Spleen (tissue), 11 donors: ENCODE data around the gene RNASE1. TPM values are rescaled to one million over a fixed set of nuclear protein-coding genes. Genes with fewer than 3 reads are reported as not detected.

ENCODE experiments used
- DNase-seq: peaks from one replicate; pipeline ENCODE4 v3.0.0-alpha.2; 2020
- H3K27ac ChIP-seq, 8 donors: fragments of 200-600 bp; sonication (generic) in 7 of 8; 1 replicate in 4 of 8; 2 replicates in 4 of 8; pipeline versions ENCODE4 v1.5.0 to v1.8.0; 2016 to 2021; ENCODE audit warnings: inconsistent platforms in 4 of 8, mild to moderate bottlenecking in 4 of 8, moderate library complexity in 1 of 8
- H3K27me3 ChIP-seq, 7 donors: fragments of 200-600 bp; sonication (generic) in 6 of 7; replicated peaks in 1 of 7; 1 replicate in 4 of 7; 2 replicates in 3 of 7; pipeline versions ENCODE4 v1.5.0 to v1.8.0; 2016 to 2021; ENCODE audit warnings: inconsistent platforms in 3 of 7, mild to moderate bottlenecking in 1 of 7
- H3K36me3 ChIP-seq, 6 donors: fragments of 200-600 bp; sonication (generic) in 5 of 6; 1 replicate in 4 of 6; 2 replicates in 2 of 6; pipeline versions ENCODE4 v1.5.0 to v1.8.0; 2016 to 2021; ENCODE audit warnings: inconsistent platforms in 2 of 6
- H3K4me1 ChIP-seq, 6 donors: fragments of 200-600 bp; sonication (generic) in 5 of 6; 1 replicate in 3 of 6; 2 replicates in 3 of 6; pipeline versions ENCODE4 v1.5.0 to v1.8.0; 2016 to 2021; ENCODE audit warnings: inconsistent platforms in 3 of 6
- H3K4me3 ChIP-seq, 8 donors: fragments of 200-600 bp; sonication (generic) in 7 of 8; 1 replicate in 4 of 8; 2 replicates in 4 of 8; pipeline versions ENCODE4 v1.5.0 to v1.8.0; 2016 to 2021; ENCODE audit warnings: inconsistent platforms in 4 of 8, mild to moderate bottlenecking in 4 of 8, moderate library complexity in 2 of 8
- H3K9me3 ChIP-seq, 8 donors: fragments of 200-600 bp; sonication (generic) in 7 of 8; 1 replicate in 4 of 8; 2 replicates in 4 of 8; pipeline versions ENCODE4 v1.5.0 to v1.8.0; 2016 to 2021; ENCODE audit warnings: inconsistent platforms in 4 of 8
- POLR2A ChIP-seq, 3 donors: fragments of 450-650 bp; IDR thresholded peaks; one replicate each; pipeline ENCODE4 v1.5.1; 2017; ENCODE audit warnings: antibody characterized with exemption in 3 of 3, mild to moderate bottlenecking in 1 of 3
- POLR2AphosphoS5 ChIP-seq, 3 donors: sonication (generic); formaldehyde crosslinking; IDR thresholded peaks; one replicate each; pipeline ENCODE4 v1.5.1; 2017; ENCODE audit warnings: antibody characterized with exemption in 3 of 3
- WGBS, 5 donors: extraction: QIAGEN DNeasy Blood & Tissue Kit in 3 of 5; methylation state at CpG; one replicate each; pipeline versions ENCODE4 v1.1.5 to v1.1.7; 2013 to 2018; 5-methylcytosine and 5-hydroxymethylcytosine counted together
- intact Hi-C: fragments of 100-400 bp; cut with DNase I; formaldehyde crosslinking; loops from one replicate; pipeline ENCODE4 v1.15.0; 2023; ENCODE audit warnings: low total_unique reads
- polyA plus RNA-seq, 3 donors: library from polyadenylated mRNA; stranded (reverse); fragments of 200-250 nt; gene quantifications; one replicate each; pipeline ENCODE4 v1.2.1, GENCODE V29; 2013
- total RNA-seq, 7 donors: library from RNA; depleted of rRNA in 3 of 7; stranded (reverse); fragments of >200 nt in 3 of 7; fragmentation: NEBNext Ultra II Directional in 4 of 7; extraction: Animal tissue kit (Norgen Biotek cat#: 25700) in 4 of 7; gene quantifications; one replicate each; pipeline versions ENCODE4 v1.1.0 to v1.2.1, GENCODE V29; 2016 to 2021
- TF ChIP-seq, protein P1 (sequence below), 11 experiments: fragments of 200-600 bp in 7 of 11; fragments of 450-650 bp in 4 of 11; sonication (generic) in 4 of 11; IDR thresholded peaks in 8 of 11; conservative IDR thresholded peaks in 3 of 11; 1 replicate in 7 of 11; 2 replicates in 4 of 11; pipeline versions ENCODE4 v1.4.0 to v1.8.0; 2016 to 2021; ENCODE audit warnings: antibody characterized with exemption in 11 of 11, inconsistent platforms in 4 of 11, mild to moderate bottlenecking in 1 of 11
- donor health status: healthy with polysubstance abuse.
- donor health status: DM: no; HTN: no; CAD: no; lungs with moderate emphysema.
- donor health status: DM: no; HTN: no; CAD: no.
- donor health status: Bipolar disorder and iron deficiency.
- donor health status: healthy.
- donor health status: DM: no; HTN: no; CAD: no.
- donor health status: DM: yes; HTN: yes; CAD: no.

Gene RNASE1
- total and polyA plus RNA-seq, 10 donors, result 61.9 to 497 (median 276) TPM

GRCh38 chr14:20789230-20789813, 13.3 kb downstream of the RNASE1 start:
- DNase-seq, result no peak
- no peaks in the 10 kb centered on the region for H3K27me3 ChIP-seq
- peaks cover 0 to 85% (median 25%) of the 10 kb centered on the region in 6 donors for H3K4me1 ChIP-seq
- 41 to 58% (median 46%) methylated on average over 3 of the region's 3 CpGs for WGBS, 5 donors
- H3K4me3 ChIP-seq, result no peak overlapping the region
- H3K36me3 ChIP-seq, result peaks cover 0 to 13% (median 0%) of the 10 kb centered on the region in 6 donors
- intact Hi-C loops, result no loop called here
- H3K9me3 ChIP-seq, result no peaks in the 10 kb centered on the region
- H3K27ac ChIP-seq, result peak overlapping the region in 3 of 8 donors; percentile 28 to 43 (median 32)
- TF ChIP-seq POLR2AphosphoS5 (IDR thresholded peaks at IDR 0.05) (no peak), POLR2A (IDR thresholded peaks at IDR 0.05) (no peak)
- TF ChIP-seq, protein P1, sequence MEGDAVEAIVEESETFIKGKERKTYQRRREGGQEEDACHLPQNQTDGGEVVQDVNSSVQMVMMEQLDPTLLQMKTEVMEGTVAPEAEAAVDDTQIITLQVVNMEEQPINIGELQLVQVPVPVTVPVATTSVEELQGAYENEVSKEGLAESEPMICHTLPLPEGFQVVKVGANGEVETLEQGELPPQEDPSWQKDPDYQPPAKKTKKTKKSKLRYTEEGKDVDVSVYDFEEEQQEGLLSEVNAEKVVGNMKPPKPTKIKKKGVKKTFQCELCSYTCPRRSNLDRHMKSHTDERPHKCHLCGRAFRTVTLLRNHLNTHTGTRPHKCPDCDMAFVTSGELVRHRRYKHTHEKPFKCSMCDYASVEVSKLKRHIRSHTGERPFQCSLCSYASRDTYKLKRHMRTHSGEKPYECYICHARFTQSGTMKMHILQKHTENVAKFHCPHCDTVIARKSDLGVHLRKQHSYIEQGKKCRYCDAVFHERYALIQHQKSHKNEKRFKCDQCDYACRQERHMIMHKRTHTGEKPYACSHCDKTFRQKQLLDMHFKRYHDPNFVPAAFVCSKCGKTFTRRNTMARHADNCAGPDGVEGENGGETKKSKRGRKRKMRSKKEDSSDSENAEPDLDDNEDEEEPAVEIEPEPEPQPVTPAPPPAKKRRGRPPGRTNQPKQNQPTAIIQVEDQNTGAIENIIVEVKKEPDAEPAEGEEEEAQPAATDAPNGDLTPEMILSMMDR (IDR thresholded peaks at IDR 0.05 in 8 of 11, conservative IDR thresholded peaks at IDR 0.05 in 3 of 11), result no peak

GRCh38 chr14:20787025-20787424, 15.6 kb downstream of the RNASE1 start:
- H3K27me3 ChIP-seq, result no peaks in the 10 kb centered on the region
- peak overlapping the region in 2 of 8 donors; percentile 57 to 69 for H3K27ac ChIP-seq
- H3K9me3 ChIP-seq, result no peaks in the 10 kb centered on the region
- peaks cover 0 to 13% (median 0%) of the 10 kb centered on the region in 6 donors for H3K36me3 ChIP-seq
- WGBS, 5 donors, result 49 to 64% (median 51%) methylated on average over 4 of the region's 4 CpGs
- DNase-seq, result no peak
- intact Hi-C loops, result no loop called here
- H3K4me1 ChIP-seq, result peaks cover 4 to 87% (median 39%) of the 10 kb centered on the region in 6 donors
- TF ChIP-seq POLR2AphosphoS5 (IDR thresholded peaks at IDR 0.05), result no peak
- TF ChIP-seq POLR2A (IDR thresholded peaks at IDR 0.05), result no peak
- TF ChIP-seq, protein P1 (IDR thresholded peaks at IDR 0.05 in 8 of 11, conservative IDR thresholded peaks at IDR 0.05 in 3 of 11), result no peak
- no peak overlapping the region for H3K4me3 ChIP-seq

DNA sequence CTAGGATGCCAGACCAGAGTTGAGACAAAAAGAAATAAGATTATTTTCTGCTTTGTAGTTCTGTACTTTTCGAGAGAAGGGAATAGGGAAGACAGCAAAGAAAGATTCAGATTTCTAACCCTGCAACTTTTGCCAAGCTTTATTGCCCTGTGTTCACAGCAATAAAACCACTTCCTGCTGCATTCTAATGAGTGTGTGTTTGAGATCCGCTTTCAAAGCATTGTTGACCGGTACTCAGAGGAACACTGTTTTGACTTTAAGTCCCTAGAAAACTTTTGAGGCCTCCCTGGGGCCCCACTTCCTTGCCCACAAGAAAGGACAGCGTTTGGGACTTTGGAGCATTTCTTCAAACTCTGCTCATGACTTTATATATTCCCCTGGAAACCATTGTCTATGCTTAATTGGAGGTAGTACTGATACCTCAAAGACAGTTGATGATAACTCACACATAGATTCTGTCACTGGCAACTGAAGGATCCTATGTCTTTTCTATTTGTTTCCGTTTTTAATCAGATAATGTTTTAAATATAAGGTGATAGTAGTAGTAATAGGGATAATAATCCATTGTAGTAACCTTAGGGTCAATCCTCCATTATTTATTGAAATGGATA, 20.3 kb downstream of the RNASE1 start:
- H3K36me3 ChIP-seq, result peaks cover 0 to 13% (median 0%) of the 10 kb centered on the region in 6 donors
- peak overlapping the region in 7 of 8 donors; percentile 17 to 69 (median 40) for H3K4me3 ChIP-seq
- peak in 1 of 3 donors; percentile 71 for TF ChIP-seq POLR2AphosphoS5 (IDR thresholded peaks at IDR 0.05)
- TF ChIP-seq, protein P1 (IDR thresholded peaks at IDR 0.05 in 8 of 11, conservative IDR thresholded peaks at IDR 0.05 in 3 of 11), result peak in 1 of 11 experiments; percentile 4
- peak in 1 of 3 donors; percentile 31 for TF ChIP-seq POLR2A (IDR thresholded peaks at IDR 0.05)
- no peaks in the 10 kb centered on the region for H3K9me3 ChIP-seq
- H3K4me1 ChIP-seq, result peaks cover 11 to 75% (median 44%) of the 10 kb centered on the region in 6 donors
- H3K27ac ChIP-seq, result peak overlapping the region; percentile 36 to 93 (median 86)
- H3K27me3 ChIP-seq, result no peaks in the 10 kb centered on the region
- intact Hi-C loops, result no loop called here
- 1 to 7% (median 3%) methylated on average over 5 of the region's 5 CpGs for WGBS, 5 donors
- no peak for DNase-seq

DNA sequence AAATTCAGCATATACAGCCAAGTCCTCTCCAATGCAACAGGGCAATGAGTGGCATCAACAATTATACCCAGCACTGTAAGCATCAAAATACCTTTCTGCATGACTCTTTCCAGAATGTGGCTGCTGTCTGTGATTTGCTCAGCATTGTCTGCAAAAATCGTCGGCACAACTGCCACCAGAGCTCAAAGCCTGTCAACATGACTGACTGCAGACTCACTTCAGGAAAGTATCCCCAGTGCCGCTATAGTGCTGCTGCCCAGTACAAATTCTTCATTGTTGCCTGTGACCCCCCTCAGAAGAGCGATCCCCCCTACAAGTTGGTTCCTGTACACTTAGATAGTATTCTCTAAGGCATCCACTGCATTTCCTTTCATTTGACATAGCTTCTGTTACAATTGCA, 20.8 kb downstream of the RNASE1 start:
- H3K36me3 ChIP-seq, result peaks cover 0 to 13% (median 0%) of the 10 kb centered on the region in 6 donors
- peak overlapping the region in 7 of 8 donors; percentile 17 to 69 (median 40) for H3K4me3 ChIP-seq
- WGBS, 5 donors, result 8 to 21% (median 13%) methylated on average over 4 of the region's 4 CpGs
- TF ChIP-seq POLR2A (IDR thresholded peaks at IDR 0.05), result no peak
- no peak for TF ChIP-seq POLR2AphosphoS5 (IDR thresholded peaks at IDR 0.05)
- TF ChIP-seq, protein P1 (IDR thresholded peaks at IDR 0.05 in 8 of 11, conservative IDR thresholded peaks at IDR 0.05 in 3 of 11), result no peak
- peaks cover 11 to 69% (median 41%) of the 10 kb centered on the region in 6 donors for H3K4me1 ChIP-seq
- intact Hi-C loops, result no loop called here
- no peaks in the 10 kb centered on the region for H3K27me3 ChIP-seq
- no peak for DNase-seq
- no peaks in the 10 kb centered on the region for H3K9me3 ChIP-seq
- H3K27ac ChIP-seq, result peak overlapping the region; percentile 36 to 93 (median 86)
